Stimulated activated naive CD4-positive, alpha-beta T cell (primary cell): ENCODE results near the gene OR52K1.
A peak's percentile ranks its signal among the peaks of the same experiment; 100 is the strongest.
"Not testable (repeated sequence)": the region's sequence is repeated elsewhere in the genome, so short reads cannot be mapped to it uniquely, and the experiment has no call there.

ENCODE experiments used
- DNase-seq, 6 experiments: peaks; one replicate each; lab custom pipeline; 2025; lab: John Stamatoyannopoulos, UW

Gene OR52K1

GRCh38 chr11:4491878-4492606 is 9.6 kb downstream of the OR52K1 start:
- no peak for DNase-seq

- no peak for DNase-seq
Observed at GRCh38 chr11:4493480-4493818, 11.0 kb downstream of the OR52K1 start.

- DNase-seq, result no peak
Observed at GRCh38 chr11:4495487-4495886, 13.0 kb downstream of the OR52K1 start.

- DNase-seq, result no peak
Observed at GRCh38 chr11:4495986-4496385, 13.5 kb downstream of the OR52K1 start.

- no peak for DNase-seq
Observed at GRCh38 chr11:4496557-4497248, 14.3 kb downstream of the OR52K1 start.

- DNase-seq, result no peak
Observed at GRCh38 chr11:4508886-4509285, 26.4 kb downstream of the OR52K1 start.

GRCh38 chr11:4511282-4512245 is 29.1 kb downstream of the OR52K1 start:
- DNase-seq, result no peak

- no peak for DNase-seq
Observed at GRCh38 chr11:4514196-4514595, 31.8 kb downstream of the OR52K1 start.

GRCh38 chr11:4522339-4522738 is 39.9 kb downstream of the OR52K1 start:
- peak in 1 of 6 experiments; percentile 1 for DNase-seq

- no peak for DNase-seq
Observed at GRCh38 chr11:4522752-4523151, 40.3 kb downstream of the OR52K1 start.

- no peak for DNase-seq
Observed at GRCh38 chr11:4523666-4524065, 41.2 kb downstream of the OR52K1 start.

GRCh38 chr11:4527926-4528325 is 45.5 kb downstream of the OR52K1 start:
- no peak for DNase-seq

GRCh38 chr11:4531686-4532085 is 49.2 kb downstream of the OR52K1 start:
- DNase-seq, result not testable (repeated sequence)

GRCh38 chr11:4539603-4540219 is 57.3 kb downstream of the OR52K1 start:
- DNase-seq, result peak in 5 of 6 experiments; percentile 9 to 51 (median 16)

GRCh38 chr11:4541071-4541470 is 58.6 kb downstream of the OR52K1 start:
- DNase-seq, result no peak
